ENCODE results near the gene KIF3A.

KIF3A gene

DNA sequence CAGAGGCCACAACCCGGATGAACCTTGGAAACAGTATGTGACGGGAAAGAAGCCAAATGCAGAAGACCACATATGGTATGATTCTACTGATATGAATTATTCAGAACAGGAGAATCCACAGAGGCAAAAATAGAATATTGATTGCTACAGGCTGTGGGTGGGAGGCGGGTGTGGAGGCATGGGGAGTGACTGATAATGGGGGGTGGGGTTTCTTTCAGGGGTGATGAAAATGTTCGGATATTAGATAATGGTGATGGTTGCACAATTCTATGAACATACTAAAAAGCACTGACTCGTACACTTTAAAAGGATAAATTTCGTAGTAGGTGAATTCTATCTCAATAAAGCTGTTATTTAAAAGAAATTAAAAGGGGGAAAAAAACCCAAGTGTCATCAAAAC lies 52.9 kb downstream of the KIF3A start (continued):
- TF ChIP-seq RARB (CRISPR knock-in tag; IDR thresholded peaks at IDR 0.05): no peak
- TF ChIP-seq, protein P1, sequence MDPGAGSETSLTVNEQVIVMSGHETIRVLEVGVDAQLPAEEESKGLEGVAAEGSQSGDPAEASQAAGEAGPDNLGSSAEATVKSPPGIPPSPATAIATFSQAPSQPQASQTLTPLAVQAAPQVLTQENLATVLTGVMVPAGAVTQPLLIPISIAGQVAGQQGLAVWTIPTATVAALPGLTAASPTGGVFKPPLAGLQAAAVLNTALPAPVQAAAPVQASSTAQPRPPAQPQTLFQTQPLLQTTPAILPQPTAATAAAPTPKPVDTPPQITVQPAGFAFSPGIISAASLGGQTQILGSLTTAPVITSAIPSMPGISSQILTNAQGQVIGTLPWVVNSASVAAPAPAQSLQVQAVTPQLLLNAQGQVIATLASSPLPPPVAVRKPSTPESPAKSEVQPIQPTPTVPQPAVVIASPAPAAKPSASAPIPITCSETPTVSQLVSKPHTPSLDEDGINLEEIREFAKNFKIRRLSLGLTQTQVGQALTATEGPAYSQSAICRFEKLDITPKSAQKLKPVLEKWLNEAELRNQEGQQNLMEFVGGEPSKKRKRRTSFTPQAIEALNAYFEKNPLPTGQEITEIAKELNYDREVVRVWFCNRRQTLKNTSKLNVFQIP (CRISPR knock-in tag; IDR thresholded peaks at IDR 0.05; ENCODE audit: borderline replicate concordance, low read depth): no peak
- TF ChIP-seq, protein P2, sequence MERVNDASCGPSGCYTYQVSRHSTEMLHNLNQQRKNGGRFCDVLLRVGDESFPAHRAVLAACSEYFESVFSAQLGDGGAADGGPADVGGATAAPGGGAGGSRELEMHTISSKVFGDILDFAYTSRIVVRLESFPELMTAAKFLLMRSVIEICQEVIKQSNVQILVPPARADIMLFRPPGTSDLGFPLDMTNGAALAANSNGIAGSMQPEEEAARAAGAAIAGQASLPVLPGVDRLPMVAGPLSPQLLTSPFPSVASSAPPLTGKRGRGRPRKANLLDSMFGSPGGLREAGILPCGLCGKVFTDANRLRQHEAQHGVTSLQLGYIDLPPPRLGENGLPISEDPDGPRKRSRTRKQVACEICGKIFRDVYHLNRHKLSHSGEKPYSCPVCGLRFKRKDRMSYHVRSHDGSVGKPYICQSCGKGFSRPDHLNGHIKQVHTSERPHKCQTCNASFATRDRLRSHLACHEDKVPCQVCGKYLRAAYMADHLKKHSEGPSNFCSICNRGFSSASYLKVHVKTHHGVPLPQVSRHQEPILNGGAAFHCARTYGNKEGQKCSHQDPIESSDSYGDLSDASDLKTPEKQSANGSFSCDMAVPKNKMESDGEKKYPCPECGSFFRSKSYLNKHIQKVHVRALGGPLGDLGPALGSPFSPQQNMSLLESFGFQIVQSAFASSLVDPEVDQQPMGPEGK (CRISPR knock-in tag; IDR thresholded peaks at IDR 0.05; ENCODE audit: borderline replicate concordance): no peak

DNA sequence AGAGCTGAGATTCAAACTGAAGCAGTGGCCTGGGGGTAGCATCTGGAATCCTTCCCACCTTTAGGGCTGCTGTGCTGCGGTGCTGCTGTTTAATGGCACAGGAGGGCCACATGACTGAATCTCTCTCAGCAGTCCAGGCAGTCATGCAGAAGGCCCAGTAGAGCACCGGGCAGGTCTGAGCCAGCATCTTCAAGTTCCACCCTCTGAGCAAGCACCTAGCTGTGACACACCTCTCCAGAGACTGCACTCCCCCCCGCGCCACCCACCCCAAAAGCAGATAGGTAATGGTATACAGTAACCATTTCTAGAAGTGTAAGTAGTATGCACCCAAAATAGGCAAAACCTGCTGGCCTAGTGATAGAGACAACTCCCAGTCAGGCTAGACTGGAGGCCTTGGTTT lies 55.4 kb downstream of the KIF3A start:
- TF ChIP-seq ZFP30 (CRISPR knock-in tag; IDR thresholded peaks at IDR 0.05) (no peak), PPARA (CRISPR knock-in tag; IDR thresholded peaks at IDR 0.05; ENCODE audit: borderline replicate concordance) (no peak)
- ATAC-seq: no peak

DNA sequence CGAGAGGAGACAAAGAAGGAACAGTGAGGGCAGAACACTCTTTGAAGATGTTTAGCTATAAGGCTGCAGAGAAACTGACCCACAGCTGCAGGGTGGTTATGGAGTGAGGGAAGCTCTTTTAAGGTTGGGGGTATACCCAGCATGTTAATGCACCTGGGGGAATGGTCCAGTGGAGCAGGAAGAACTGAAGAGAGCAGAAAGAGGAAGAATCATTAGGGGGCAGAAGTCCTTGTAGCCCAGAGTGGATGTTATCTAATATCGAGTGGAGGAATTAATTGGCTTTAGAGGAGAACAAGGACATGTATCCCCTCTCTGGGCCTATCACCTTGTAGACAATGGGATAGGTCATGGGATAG lies 55.9 kb downstream of the KIF3A start:
- TF ChIP-seq, protein P3, sequence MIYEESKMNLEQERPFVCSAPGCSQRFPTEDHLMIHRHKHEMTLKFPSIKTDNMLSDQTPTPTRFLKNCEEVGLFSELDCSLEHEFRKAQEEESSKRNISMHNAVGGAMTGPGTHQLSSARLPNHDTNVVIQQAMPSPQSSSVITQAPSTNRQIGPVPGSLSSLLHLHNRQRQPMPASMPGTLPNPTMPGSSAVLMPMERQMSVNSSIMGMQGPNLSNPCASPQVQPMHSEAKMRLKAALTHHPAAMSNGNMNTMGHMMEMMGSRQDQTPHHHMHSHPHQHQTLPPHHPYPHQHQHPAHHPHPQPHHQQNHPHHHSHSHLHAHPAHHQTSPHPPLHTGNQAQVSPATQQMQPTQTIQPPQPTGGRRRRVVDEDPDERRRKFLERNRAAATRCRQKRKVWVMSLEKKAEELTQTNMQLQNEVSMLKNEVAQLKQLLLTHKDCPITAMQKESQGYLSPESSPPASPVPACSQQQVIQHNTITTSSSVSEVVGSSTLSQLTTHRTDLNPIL (CRISPR knock-in tag; IDR thresholded peaks at IDR 0.05; ENCODE audit: low read depth): no peak
- TF ChIP-seq ZNF70 (CRISPR knock-in tag; IDR thresholded peaks at IDR 0.05): no peak
- no peak for TF ChIP-seq ZFP3 (CRISPR knock-in tag; IDR thresholded peaks at IDR 0.05)
- TF ChIP-seq BACH2 (CRISPR knock-in tag; IDR thresholded peaks at IDR 0.05; ENCODE audit: borderline replicate concordance): no peak
- no peak for TF ChIP-seq GLIS3 (CRISPR knock-in tag; IDR thresholded peaks at IDR 0.05)
- TF ChIP-seq ZFP30 (CRISPR knock-in tag; IDR thresholded peaks at IDR 0.05): no peak
- TF ChIP-seq PPARA (CRISPR knock-in tag; IDR thresholded peaks at IDR 0.05; ENCODE audit: borderline replicate concordance): no peak
- no peak for TF ChIP-seq ZNF8 (CRISPR knock-in tag; IDR thresholded peaks at IDR 0.05)
- no peak for TF ChIP-seq SNAI2 (CRISPR knock-in tag; IDR thresholded peaks at IDR 0.05)
- TF ChIP-seq, protein P1 (CRISPR knock-in tag; IDR thresholded peaks at IDR 0.05; ENCODE audit: borderline replicate concordance, low read depth): no peak
- TF ChIP-seq TCF4 (CRISPR knock-in tag; IDR thresholded peaks at IDR 0.05; ENCODE audit: borderline replicate concordance): no peak
- no peak for TF ChIP-seq TOX (CRISPR knock-in tag; IDR thresholded peaks at IDR 0.05; ENCODE audit: borderline replicate concordance)
- TF ChIP-seq, protein P2 (CRISPR knock-in tag; IDR thresholded peaks at IDR 0.05; ENCODE audit: borderline replicate concordance): no peak
- no peak for TF ChIP-seq ZC3H10 (CRISPR knock-in tag; IDR thresholded peaks at IDR 0.05)
- TF ChIP-seq ISL1 (CRISPR knock-in tag; IDR thresholded peaks at IDR 0.05): no peak
- TF ChIP-seq RARB (CRISPR knock-in tag; IDR thresholded peaks at IDR 0.05): no peak
- TF ChIP-seq ARNTL (CRISPR knock-in tag; IDR thresholded peaks at IDR 0.05; ENCODE audit: borderline replicate concordance, low read depth): no peak
- no peak for TF ChIP-seq OSR1 (CRISPR knock-in tag; IDR thresholded peaks at IDR 0.05)
- TF ChIP-seq ZNF565 (CRISPR knock-in tag; conservative IDR thresholded peaks at IDR 0.05; ENCODE audit: low read depth): no peak
- TF ChIP-seq, protein P4, sequence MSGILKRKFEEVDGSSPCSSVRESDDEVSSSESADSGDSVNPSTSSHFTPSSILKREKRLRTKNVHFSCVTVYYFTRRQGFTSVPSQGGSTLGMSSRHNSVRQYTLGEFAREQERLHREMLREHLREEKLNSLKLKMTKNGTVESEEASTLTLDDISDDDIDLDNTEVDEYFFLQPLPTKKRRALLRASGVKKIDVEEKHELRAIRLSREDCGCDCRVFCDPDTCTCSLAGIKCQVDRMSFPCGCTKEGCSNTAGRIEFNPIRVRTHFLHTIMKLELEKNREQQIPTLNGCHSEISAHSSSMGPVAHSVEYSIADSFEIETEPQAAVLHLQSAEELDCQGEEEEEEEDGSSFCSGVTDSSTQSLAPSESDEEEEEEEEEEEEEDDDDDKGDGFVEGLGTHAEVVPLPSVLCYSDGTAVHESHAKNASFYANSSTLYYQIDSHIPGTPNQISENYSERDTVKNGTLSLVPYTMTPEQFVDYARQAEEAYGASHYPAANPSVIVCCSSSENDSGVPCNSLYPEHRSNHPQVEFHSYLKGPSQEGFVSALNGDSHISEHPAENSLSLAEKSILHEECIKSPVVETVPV (CRISPR knock-in tag; IDR thresholded peaks at IDR 0.05): no peak
- no peak for ATAC-seq

Measured in SK-N-SH treated with all-trans-retinoic acid at 6 μM for 48 hours (cell line).